Loucy (cell line): ENCODE results near the gene ENPP1.

ENCODE experiments used
- H2AFZ ChIP-seq: fragments of 200-600 bp; sonication (generic); 2 replicates; pipeline ENCODE4 v1.6.0; 2016; ENCODE audit warnings: antibody characterized with exemption, mild to moderate bottlenecking, low read length, moderate library complexity
- H3F3A ChIP-seq: fragments of 200-600 bp; 2 replicates; pipeline ENCODE4 v1.6.0; 2016; ENCODE audit warnings: antibody characterized with exemption, low read depth, mild to moderate bottlenecking
- H3K27me3 ChIP-seq: fragments of 200-600 bp; sonication (generic); 2 replicates; pipeline ENCODE4 v1.6.1; 2014; ENCODE audit warnings: low read length, mild to moderate bottlenecking; ENCODE audit not compliant: insufficient read depth, poor library complexity, severe bottlenecking
- H3K36me3 ChIP-seq: fragments of 200-600 bp; sonication (generic); 2 replicates; pipeline ENCODE4 v1.6.1; 2016; ENCODE audit warnings: low read length; ENCODE audit not compliant: insufficient read depth
- H3K4me1 ChIP-seq: fragments of 200-600 bp; sonication (generic); 2 replicates; pipeline ENCODE4 v1.5.1; 2014; ENCODE audit warnings: low read length, mild to moderate bottlenecking; ENCODE audit not compliant: insufficient read depth, poor library complexity, severe bottlenecking
- H3K4me2 ChIP-seq: fragments of 200-600 bp; sonication (generic); 2 replicates; pipeline ENCODE4 v1.6.0; 2014; ENCODE audit warnings: antibody characterized with exemption, low read length, low read depth, mild to moderate bottlenecking; ENCODE audit not compliant: poor library complexity, severe bottlenecking
- H3K4me3 ChIP-seq: fragments of 200-600 bp; sonication (generic); 2 replicates; pipeline ENCODE4 v1.5.1; 2014; ENCODE audit warnings: low read length, mild to moderate bottlenecking, mixed read lengths; ENCODE audit not compliant: poor library complexity, severe bottlenecking
- H3K79me2 ChIP-seq: fragments of 200-600 bp; sonication (generic); 2 replicates; pipeline ENCODE4 v1.6.1; 2014; ENCODE audit warnings: low read length; ENCODE audit not compliant: insufficient read depth
- H3K9ac ChIP-seq: fragments of 200-600 bp; sonication (generic); 2 replicates; pipeline ENCODE4 v1.6.0; 2014; ENCODE audit warnings: mild to moderate bottlenecking, low read depth, low read length, moderate library complexity; ENCODE audit not compliant: poor library complexity, severe bottlenecking
- H3K9me2 ChIP-seq: fragments of 200-600 bp; sonication (generic); replicated peaks from 2 replicates; pipeline ENCODE4 v1.6.1; 2016; ENCODE audit warnings: low read depth, low read length, mixed read lengths
- H3K9me3 ChIP-seq: fragments of 200-600 bp; sonication (generic); 2 replicates; pipeline ENCODE4 v1.6.1; 2014; ENCODE audit warnings: mild to moderate bottlenecking, antibody characterized with exemption, low read length, low read depth; ENCODE audit not compliant: insufficient read depth
- H4K20me1 ChIP-seq: fragments of 200-600 bp; sonication (generic); 2 replicates; pipeline ENCODE4 v1.6.0; 2014; ENCODE audit warnings: antibody characterized with exemption, low read length, mild to moderate bottlenecking; ENCODE audit not compliant: insufficient read depth, poor library complexity, severe bottlenecking
- EZH2phosphoT487 ChIP-seq: fragments of 200-600 bp; IDR thresholded peaks from 2 replicates; pipeline ENCODE4 v1.6.1; 2018; ENCODE audit warnings: antibody characterized with exemption, mild to moderate bottlenecking, moderate library complexity, borderline replicate concordance
- TF ChIP-seq, protein P1 (sequence below): fragments of 200-600 bp; sonication (generic); conservative IDR thresholded peaks from 2 replicates; pipeline ENCODE4 v1.5.1; 2014; ENCODE audit warnings: mild to moderate bottlenecking, antibody characterized with exemption, low read length

ENPP1 gene

GRCh38 chr6:131787079-131787478, 20.7 kb upstream of the ENPP1 start:
- no peaks in the 10 kb centered on the region for H3K79me2 ChIP-seq
- H3K4me1 ChIP-seq = no peaks in the 10 kb centered on the region
- H3K27me3 ChIP-seq = peaks cover 76% of the 10 kb centered on the region
- H3K4me2 ChIP-seq = no peak overlapping the region
- H3K9ac ChIP-seq = no peak overlapping the region
- no peak overlapping the region for H2AFZ ChIP-seq
- no peaks in the 10 kb centered on the region for H3K36me3 ChIP-seq
- TF ChIP-seq EZH2phosphoT487 = no peak
- TF ChIP-seq, protein P1, sequence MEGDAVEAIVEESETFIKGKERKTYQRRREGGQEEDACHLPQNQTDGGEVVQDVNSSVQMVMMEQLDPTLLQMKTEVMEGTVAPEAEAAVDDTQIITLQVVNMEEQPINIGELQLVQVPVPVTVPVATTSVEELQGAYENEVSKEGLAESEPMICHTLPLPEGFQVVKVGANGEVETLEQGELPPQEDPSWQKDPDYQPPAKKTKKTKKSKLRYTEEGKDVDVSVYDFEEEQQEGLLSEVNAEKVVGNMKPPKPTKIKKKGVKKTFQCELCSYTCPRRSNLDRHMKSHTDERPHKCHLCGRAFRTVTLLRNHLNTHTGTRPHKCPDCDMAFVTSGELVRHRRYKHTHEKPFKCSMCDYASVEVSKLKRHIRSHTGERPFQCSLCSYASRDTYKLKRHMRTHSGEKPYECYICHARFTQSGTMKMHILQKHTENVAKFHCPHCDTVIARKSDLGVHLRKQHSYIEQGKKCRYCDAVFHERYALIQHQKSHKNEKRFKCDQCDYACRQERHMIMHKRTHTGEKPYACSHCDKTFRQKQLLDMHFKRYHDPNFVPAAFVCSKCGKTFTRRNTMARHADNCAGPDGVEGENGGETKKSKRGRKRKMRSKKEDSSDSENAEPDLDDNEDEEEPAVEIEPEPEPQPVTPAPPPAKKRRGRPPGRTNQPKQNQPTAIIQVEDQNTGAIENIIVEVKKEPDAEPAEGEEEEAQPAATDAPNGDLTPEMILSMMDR = no peak
- H3F3A ChIP-seq = peaks cover 5% of the 10 kb centered on the region; the same call in 1 of the 2 replicates
- no peaks in the 10 kb centered on the region for H4K20me1 ChIP-seq
- no peak overlapping the region for H3K4me3 ChIP-seq
- H3K9me3 ChIP-seq = no peaks in the 10 kb centered on the region
- H3K9me2 ChIP-seq = no peaks in the 10 kb centered on the region

GRCh38 chr6:131787766-131788712, 19.8 kb upstream of the ENPP1 start:
- H3K9ac ChIP-seq = no peak overlapping the region
- no peak overlapping the region for H3K4me2 ChIP-seq
- no peaks in the 10 kb centered on the region for H4K20me1 ChIP-seq
- H3K27me3 ChIP-seq = peaks cover 76% of the 10 kb centered on the region
- no peaks in the 10 kb centered on the region for H3K9me3 ChIP-seq
- H2AFZ ChIP-seq = no peak overlapping the region
- H3K9me2 ChIP-seq = no peaks in the 10 kb centered on the region
- no peaks in the 10 kb centered on the region for H3K79me2 ChIP-seq
- H3K36me3 ChIP-seq = no peaks in the 10 kb centered on the region
- peaks cover 5% of the 10 kb centered on the region; the same call in 1 of the 2 replicates for H3F3A ChIP-seq
- H3K4me3 ChIP-seq = no peak overlapping the region
- H3K4me1 ChIP-seq = no peaks in the 10 kb centered on the region
- TF ChIP-seq, protein P1 = no peak
- no peak for TF ChIP-seq EZH2phosphoT487

- Histone ChIP-seq H3K36me3 (no peaks in the 10 kb centered on the region), H3K4me2 (no peak overlapping the region), H3K4me3 (no peak overlapping the region), H3K9ac (no peak overlapping the region), H3K9me3 (no peaks in the 10 kb centered on the region), H2AFZ (no peak overlapping the region), H3K9me2 (no peaks in the 10 kb centered on the region), H3F3A (peaks cover 5% of the 10 kb centered on the region; the same call in 1 of the 2 replicates), H3K27me3 (peaks cover 76% of the 10 kb centered on the region), H3K4me1 (no peaks in the 10 kb centered on the region), H4K20me1 (no peaks in the 10 kb centered on the region), H3K79me2 (no peaks in the 10 kb centered on the region)
- TF ChIP-seq EZH2phosphoT487 = peak; percentile 61; the same call in 1 of the 2 replicates
- TF ChIP-seq, protein P1 = no peak
Observed at GRCh38 chr6:131789219-131789618, 18.6 kb upstream of the ENPP1 start.
